Neural progenitor cell (in vitro differentiated cells): ENCODE measurements around the gene JPH2.

Experiments used
- EZH2 ChIP-seq: fragments of 200-600 bp; sonication (generic); IDR thresholded peaks from 2 replicates; pipeline ENCODE4 v1.6.1; 2017; ENCODE audit warnings: antibody characterized with exemption, mild to moderate bottlenecking, moderate library complexity
- TF ChIP-seq, protein P1 (sequence below): fragments of 200-600 bp; sonication (generic); IDR thresholded peaks from 2 replicates; pipeline ENCODE4 v1.5.1; 2017; ENCODE audit warnings: antibody characterized with exemption, mild to moderate bottlenecking

GRCh38 chr20:44228465-44229258 lies 41.7 kb upstream of the JPH2 start:
- TF ChIP-seq EZH2, result no peak
- TF ChIP-seq, protein P1, sequence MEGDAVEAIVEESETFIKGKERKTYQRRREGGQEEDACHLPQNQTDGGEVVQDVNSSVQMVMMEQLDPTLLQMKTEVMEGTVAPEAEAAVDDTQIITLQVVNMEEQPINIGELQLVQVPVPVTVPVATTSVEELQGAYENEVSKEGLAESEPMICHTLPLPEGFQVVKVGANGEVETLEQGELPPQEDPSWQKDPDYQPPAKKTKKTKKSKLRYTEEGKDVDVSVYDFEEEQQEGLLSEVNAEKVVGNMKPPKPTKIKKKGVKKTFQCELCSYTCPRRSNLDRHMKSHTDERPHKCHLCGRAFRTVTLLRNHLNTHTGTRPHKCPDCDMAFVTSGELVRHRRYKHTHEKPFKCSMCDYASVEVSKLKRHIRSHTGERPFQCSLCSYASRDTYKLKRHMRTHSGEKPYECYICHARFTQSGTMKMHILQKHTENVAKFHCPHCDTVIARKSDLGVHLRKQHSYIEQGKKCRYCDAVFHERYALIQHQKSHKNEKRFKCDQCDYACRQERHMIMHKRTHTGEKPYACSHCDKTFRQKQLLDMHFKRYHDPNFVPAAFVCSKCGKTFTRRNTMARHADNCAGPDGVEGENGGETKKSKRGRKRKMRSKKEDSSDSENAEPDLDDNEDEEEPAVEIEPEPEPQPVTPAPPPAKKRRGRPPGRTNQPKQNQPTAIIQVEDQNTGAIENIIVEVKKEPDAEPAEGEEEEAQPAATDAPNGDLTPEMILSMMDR, result no peak
